ES-I3 (cell line): ENCODE data around the gene CAMSAP1.

Source experiments
- H3K36me3 ChIP-seq: 2 replicates; pipeline ENCODE4 v1.6.1; 2013; ENCODE audit warnings: mild to moderate bottlenecking, low read length, control low read depth, moderate library complexity; ENCODE audit not compliant: insufficient read depth
- H3K4me1 ChIP-seq: 2 replicates; pipeline ENCODE4 v1.6.1; 2013; ENCODE audit warnings: mild to moderate bottlenecking, control low read depth, low read length; ENCODE audit not compliant: insufficient read depth
- H3K9ac ChIP-seq: 2 replicates; pipeline ENCODE4 v1.6.1; 2013; ENCODE audit warnings: low read depth, mild to moderate bottlenecking, low read length, moderate library complexity
- H3K9me3 ChIP-seq: 2 replicates; pipeline ENCODE4 v1.6.1; 2013; ENCODE audit warnings: mild to moderate bottlenecking, low read length, moderate library complexity; ENCODE audit not compliant: control insufficient read depth, insufficient read depth

The CAMSAP1 gene

DNA sequence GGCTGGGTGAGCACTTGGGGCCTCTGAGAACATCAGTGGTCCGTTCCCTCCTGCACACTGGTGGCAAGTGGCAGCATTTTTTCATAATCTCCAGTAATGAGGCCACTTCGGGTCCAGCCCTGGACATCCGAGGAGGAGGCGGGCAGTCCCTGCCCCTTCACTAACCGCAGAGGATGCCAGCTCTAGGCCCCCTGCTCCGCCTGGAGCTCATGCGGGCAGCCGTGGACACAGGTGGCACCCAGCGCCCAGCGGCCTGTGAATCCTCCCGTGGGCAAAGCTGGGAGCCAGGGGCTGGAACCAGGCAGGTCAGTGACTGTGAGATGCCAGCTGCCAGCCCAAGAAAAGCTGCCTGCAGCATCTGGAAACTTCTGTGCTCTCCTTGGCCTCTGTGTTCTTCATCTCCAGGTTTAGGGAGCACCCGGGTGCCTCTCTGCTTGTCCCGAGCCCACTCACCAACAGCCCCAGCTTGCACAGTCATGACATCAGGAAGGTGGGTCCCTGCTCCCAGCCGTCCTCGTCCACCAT lies 112.9 kb downstream of the CAMSAP1 start:
- H3K36me3 ChIP-seq, result no peaks in the 10 kb centered on the region
- H3K9me3 ChIP-seq, result no peaks in the 10 kb centered on the region
- H3K4me1 ChIP-seq, result no peaks in the 10 kb centered on the region
- no peak overlapping the region for H3K9ac ChIP-seq

DNA sequence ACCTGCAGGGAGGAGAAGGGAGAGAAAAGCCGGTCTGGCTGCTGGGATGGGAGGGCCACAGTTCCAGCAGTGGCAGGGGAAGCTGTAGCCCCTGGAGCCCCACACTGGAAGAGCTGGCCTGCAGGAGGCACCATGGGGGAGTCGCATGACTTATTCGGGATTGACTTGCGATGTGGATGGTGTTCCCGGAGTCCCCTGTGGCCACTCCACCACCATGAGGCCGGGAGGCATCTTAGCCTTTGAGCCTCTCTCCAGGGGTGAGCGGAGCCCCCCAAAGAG lies 113.3 kb downstream of the CAMSAP1 start:
- Histone ChIP-seq H3K9me3 (no peaks in the 10 kb centered on the region), H3K9ac (no peak overlapping the region), H3K4me1 (no peaks in the 10 kb centered on the region), H3K36me3 (no peaks in the 10 kb centered on the region)

DNA sequence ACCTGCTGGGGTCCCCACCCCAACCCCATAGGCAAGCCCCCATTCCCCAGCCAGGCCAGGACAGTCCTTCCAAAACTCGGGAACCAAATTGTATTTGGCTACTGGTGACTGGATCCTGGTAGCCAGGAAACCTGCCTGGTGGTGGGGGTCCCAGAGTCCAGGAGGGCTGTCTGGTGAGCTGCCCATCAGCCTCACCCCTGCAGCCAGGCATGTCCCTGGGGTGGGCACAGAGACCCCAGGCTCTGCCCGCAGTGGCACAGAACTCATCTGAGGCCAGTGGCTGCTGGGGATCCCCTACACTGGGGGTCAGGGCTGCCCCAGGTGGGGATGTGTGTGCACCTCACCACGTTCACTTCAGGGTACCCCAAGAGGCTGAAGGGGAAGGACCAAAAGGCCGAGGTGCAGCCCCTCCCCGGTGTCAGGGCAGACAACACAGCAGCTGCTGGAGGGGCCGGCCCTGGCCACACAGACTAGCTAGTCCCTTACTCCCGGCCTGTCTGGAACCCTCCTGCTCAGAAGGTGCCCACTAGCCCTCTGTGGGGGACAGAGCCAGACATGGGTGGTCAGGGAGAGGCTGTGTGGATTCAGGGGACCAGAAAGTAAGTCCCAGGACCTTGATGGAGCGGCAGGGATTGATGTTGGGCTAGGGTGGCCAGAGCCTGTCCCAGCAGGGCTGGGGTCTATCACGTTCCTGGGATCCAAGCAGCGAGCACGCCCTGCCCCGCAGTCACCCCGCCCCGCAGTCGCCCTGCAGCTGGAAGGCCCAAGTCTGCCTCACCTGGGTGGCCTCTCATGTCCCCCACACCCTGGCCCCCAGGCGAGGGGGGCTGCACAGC lies 113.9 kb downstream of the CAMSAP1 start:
- Histone ChIP-seq H3K4me1 (no peaks in the 10 kb centered on the region), H3K36me3 (no peaks in the 10 kb centered on the region), H3K9me3 (no peaks in the 10 kb centered on the region), H3K9ac (no peak overlapping the region)

DNA sequence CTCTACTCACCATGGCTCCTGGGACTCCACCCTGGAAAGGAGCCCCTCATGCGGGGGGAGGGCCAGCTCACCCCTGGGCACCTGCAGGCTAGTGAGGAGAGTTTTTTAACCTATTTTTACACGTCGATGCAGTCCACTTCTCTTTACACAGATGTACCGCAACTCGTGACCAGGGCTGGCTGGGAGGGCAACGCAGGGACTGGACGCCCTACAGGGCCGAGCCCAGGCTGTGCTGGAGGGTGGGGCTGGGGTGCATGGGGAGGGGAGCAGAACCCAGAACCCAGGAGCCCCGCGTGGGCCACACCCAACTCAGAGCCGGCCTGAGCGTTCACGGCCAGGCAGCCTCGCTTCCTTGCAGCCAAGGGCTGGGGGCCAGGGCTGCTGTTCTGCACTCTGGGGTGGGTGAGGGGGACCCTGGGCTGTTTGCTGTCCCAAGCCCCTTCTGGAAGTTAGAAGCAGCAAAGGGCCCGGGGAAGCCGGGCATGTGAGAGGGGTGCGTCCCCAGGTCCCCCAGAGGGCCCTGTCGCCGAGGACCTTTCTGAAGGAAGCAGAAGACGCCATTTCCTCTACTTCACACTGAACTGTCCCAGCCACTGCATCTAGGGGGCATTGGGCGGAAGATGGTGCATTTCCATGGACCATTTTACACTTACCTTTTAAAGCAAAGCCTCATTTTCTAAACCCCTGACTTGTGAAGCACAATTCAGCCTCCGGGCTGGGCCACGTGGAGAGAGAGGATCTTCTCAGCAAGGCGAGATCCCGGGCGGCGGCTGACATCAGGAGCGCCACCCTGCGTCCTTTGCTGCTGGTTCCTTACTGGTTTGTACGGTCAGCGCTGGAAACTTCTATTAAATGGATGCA lies 114.8 kb downstream of the CAMSAP1 start:
- H3K9me3 ChIP-seq, result no peaks in the 10 kb centered on the region
- no peaks in the 10 kb centered on the region for H3K4me1 ChIP-seq
- no peak overlapping the region for H3K9ac ChIP-seq
- H3K36me3 ChIP-seq, result no peaks in the 10 kb centered on the region

DNA sequence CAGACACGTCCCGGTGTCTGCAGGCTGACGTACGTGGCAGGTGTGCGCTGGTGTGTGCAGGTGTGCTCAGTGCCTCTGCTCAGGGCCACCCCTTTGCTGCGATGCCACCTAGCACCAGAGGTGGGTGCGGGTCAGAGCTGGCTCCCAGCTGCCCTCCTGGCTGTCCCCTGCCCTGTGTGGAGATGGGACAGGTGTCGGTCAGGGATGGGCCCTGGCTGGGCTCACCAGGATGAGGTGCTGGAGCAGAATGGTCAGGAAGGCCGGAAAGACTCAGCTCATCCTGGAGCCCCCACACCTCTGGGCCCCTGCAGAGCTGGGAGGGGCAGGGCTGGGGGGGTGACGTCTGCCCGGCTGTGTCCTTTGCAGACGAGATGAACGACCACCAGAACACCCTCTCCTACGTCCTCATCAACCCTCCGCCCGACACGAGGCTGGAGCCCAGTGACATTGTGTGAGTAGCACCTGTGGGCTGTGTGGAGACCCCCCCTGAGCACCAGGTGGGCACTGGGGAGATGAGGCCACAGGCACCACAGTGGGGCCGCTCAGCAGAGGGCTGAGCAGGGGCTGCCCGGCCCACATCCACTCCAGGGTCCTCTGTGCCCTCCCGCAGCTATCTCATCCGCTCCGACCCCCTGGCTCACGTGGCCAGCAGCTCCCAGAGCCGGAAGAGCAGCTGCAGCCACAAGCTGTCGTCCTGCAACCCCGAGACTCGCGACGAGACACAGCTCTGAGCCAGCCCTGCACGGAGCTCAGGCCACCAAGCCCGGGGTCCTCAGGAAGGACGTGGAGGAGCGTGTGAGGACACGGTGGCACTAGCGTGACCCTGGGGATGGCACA lies 115.7 kb downstream of the CAMSAP1 start:
- no peaks in the 10 kb centered on the region for H3K4me1 ChIP-seq
- no peaks in the 10 kb centered on the region for H3K36me3 ChIP-seq
- H3K9ac ChIP-seq, result no peak overlapping the region
- no peaks in the 10 kb centered on the region for H3K9me3 ChIP-seq

DNA sequence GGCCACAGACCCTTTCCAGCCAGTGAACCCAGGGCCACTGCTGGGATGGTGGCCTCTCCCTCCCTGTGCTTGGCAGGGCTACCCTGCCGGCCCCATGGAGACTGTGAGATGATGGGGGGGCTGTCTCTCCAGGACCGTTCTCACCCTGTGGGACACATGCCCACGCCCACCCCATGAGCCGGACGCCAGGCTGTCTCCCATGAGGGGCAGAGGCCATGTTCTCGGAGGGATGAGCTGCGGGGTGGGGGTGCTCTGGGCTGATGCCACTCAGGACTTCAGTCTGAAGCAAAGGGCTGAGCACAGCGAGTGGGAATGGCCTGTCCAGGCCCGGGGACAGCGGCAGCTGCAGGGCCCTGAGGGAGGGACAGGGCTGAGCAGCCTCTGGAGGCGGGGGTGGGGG lies 116.5 kb downstream of the CAMSAP1 start:
- Histone ChIP-seq H3K4me1 (no peaks in the 10 kb centered on the region), H3K9me3 (no peaks in the 10 kb centered on the region), H3K36me3 (no peaks in the 10 kb centered on the region), H3K9ac (no peak overlapping the region)

DNA sequence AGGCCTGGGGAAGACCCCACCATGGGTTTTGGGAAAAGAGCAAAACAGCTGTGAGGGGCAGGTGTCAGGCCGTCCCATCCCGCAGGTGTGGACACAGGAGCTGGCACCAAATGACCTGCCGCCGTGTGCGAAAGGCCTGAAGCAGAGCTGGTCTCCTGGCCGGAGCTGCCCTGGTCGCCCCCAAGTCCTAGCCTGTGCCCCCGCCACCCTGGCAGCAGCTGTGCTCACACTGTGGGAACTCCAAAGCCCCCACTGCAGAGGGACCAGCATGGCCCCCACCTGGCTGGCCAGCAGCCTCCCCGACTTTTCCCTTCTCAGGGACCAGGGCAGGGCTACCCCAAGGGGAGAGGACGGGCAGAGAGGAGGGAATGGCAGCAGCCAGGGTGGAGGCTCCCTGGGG lies 117.0 kb downstream of the CAMSAP1 start:
- Histone ChIP-seq H3K4me1 (no peaks in the 10 kb centered on the region), H3K9me3 (no peaks in the 10 kb centered on the region), H3K9ac (no peak overlapping the region), H3K36me3 (no peaks in the 10 kb centered on the region)

DNA sequence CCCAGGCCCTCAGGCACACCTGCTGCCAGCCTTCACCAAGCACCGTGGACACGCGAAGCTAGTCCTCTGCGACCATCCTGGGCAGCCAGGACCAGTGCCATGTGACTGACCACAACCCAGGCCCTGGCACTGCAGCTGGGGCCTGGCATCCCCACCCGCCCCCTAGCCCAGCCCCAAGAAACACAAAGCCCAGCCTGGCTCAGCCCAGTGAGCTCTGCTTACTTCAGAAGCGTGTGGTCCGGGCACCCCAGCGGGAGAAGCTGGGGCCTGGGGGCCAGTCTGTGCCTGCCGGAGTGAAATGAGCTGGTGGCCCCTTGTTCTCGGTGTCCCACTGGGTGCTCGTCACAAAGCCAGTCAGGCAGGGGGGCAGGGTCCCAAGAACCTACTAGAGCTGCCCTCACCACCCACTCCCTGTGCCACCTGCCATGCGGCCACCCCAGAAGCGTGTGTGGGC lies 117.5 kb downstream of the CAMSAP1 start:
- H3K9me3 ChIP-seq, result no peaks in the 10 kb centered on the region
- H3K4me1 ChIP-seq, result no peaks in the 10 kb centered on the region
- H3K9ac ChIP-seq, result no peak overlapping the region
- H3K36me3 ChIP-seq, result no peaks in the 10 kb centered on the region

DNA sequence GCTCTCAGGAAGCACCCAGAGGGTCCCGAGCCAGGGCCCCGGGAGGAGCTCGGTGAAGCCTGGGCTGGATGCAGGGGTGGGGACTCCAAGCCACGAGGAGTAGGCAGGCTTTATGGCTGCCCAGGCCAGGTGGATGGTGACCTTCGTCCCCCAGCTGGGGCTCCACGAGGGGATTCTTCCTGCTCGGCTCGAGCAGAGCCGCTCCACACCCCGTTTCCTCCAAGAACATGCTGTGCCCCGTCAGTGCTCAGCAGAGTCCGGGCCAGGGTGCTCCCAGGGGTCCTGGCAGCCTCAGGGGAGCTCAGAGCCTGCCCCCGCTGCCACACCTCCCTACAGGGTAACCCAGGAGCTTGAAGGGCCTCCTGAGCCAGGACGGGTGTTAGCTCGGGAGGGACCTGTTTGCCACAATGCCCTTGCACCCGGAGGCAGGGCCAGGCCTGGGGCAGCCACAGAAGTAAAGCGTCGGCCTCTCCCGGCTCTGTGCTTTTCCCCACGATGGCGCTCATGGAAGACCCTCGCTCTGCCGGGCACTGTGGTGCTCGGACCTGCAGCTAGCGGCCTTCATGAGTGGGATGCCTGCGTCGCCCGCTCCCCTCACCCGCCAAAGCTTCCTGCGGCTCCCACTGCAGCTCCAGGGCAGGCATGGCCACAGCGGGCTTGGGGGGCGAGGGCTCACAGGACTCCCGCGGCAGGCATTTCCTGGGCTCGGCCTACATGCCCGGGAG lies 118.6 kb downstream of the CAMSAP1 start:
- H3K4me1 ChIP-seq, result no peaks in the 10 kb centered on the region

DNA sequence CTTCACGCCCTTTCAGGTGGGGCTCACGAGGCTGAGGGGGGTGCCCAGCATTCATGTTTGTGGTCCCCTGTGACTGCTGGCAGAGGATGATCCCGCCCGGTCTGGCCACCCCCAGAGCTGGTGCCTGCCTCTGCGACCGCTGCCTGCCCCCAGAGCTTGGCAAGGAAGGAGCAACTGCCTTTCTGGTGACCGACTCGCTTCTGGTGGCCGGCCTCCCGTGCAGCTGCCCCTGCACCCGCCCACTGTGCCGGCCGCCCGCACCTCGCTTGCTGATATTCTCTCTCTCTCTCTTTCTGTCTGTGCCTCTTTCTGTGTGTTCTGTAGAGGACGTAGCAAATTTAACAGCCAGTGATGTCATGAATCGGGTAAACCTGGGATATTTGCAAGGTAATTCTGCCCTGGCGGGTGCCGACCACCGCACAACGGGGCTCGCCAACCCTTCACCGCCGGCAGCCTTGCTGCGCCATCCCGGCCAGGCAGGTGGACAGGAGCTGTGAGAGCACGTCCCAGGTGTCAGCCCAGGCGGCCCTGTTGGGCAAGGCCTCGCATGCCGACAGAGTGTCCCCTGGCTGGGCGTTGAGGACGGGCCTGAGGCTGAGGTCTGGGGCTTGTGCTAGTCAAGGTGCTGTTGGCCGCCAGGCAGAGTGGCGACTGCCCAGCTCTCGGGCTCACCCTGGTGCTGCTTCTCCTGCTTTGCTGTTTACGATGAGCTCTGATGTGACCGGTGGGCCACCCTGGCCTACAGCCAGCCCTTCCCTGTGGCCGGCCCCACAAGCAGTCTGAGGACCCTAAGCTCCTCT lies 119.4 kb downstream of the CAMSAP1 start:
- H3K4me1 ChIP-seq, result no peaks in the 10 kb centered on the region
- no peaks in the 10 kb centered on the region for H3K9me3 ChIP-seq
- H3K36me3 ChIP-seq, result no peaks in the 10 kb centered on the region
- no peak overlapping the region for H3K9ac ChIP-seq

More for the DNA sequence above, 118.6 kb downstream of the CAMSAP1 start:
- Histone ChIP-seq H3K9me3 (no peaks in the 10 kb centered on the region), H3K36me3 (no peaks in the 10 kb centered on the region), H3K9ac (no peak overlapping the region)

DNA sequence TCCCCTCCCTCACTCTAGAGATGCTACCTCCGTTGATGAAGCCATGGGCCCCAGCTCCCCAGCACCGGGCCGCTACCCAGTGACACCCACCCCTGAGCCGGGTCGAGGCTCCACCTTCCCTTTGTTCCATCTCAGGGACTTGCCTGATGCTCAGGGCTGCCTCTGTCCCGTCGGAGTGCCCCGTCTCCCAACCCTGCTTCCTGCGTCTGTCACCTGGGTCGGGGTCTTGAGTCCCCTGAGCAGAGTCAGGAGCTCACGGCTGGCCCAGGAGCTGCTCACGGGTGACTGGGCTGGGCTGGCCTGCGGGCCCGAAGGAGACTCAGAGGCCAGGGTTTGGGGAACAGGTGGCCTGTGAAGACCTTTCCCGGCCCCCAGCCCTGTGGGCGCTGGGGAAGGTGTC lies 120.0 kb downstream of the CAMSAP1 start:
- Histone ChIP-seq H3K4me1 (no peaks in the 10 kb centered on the region), H3K9me3 (no peaks in the 10 kb centered on the region), H3K9ac (no peak overlapping the region), H3K36me3 (no peaks in the 10 kb centered on the region)

DNA sequence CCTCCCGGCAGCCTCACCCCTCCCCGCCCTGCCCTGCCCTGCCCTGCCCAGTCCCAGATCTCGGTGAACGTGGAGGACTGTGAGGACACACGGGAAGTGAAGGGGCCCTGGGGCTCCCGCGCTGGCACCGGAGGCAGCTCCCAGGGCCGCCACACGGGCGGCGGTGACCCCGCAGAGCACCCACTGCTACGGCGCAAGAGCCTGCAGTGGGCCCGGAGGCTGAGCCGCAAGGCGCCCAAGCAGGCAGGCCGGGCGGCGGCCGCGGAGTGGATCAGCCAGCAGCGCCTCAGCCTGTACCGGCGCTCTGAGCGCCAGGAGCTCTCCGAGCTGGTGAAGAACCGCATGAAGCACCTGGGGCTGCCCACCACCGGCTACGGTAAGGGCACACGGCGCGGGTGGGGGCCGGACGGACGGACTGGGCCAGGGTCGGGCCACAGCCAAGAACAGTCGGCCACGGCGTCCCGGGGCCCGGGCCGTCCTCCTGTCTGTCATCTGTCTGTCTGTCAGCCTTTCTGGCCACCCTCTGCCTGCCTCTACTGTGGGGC lies 121.1 kb downstream of the CAMSAP1 start:
- Histone ChIP-seq H3K9me3 (no peaks in the 10 kb centered on the region), H3K36me3 (no peaks in the 10 kb centered on the region), H3K4me1 (no peaks in the 10 kb centered on the region), H3K9ac (no peak overlapping the region)

DNA sequence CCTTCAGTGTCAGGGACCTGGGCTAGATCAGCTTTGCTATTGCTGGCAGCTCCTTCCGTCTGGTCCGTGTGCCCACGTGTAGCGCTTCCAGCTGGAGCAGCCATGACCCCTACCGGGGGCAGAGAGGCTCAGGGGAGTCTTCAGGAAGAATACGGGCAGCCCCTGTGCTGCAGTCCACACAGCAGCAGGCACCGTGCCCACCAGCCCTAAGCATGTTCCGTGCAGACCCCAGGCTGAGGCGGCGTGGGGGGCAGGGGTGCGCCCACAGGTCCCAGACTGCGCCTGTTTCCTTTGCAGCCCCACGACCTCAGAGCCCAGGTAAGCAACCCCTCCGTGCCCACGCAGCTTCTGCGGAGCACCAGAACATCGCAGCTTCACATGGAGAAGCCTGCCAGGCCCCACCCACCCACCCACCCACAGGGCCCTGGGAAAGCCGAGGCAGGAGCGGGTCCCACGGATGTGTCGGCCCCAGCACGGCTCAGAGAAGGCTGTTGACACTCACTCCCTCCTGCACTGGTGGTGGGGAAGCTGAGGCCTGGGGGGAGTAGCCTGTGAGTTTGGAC lies 122.3 kb downstream of the CAMSAP1 start:
- H3K4me1 ChIP-seq, result no peaks in the 10 kb centered on the region

More for the DNA sequence above, 122.3 kb downstream of the CAMSAP1 start:
- Histone ChIP-seq H3K9me3 (no peaks in the 10 kb centered on the region), H3K36me3 (no peaks in the 10 kb centered on the region), H3K9ac (no peak overlapping the region)
